Adrenal gland (tissue), 12 donors: ENCODE measurements around the gene SOCS7. TPM values are rescaled to one million over a fixed set of nuclear protein-coding genes. Genes with fewer than 3 reads are reported as not detected.
"Not testable (repeated sequence)": the region's sequence is repeated elsewhere in the genome, so short reads cannot be mapped to it uniquely, and the experiment has no call there.

Experiments
- DNase-seq, 7 donors: peaks; one replicate each; pipeline ENCODE4 v3.0.0-alpha.2; 2019 to 2020
- H3K27ac ChIP-seq, 5 donors: fragments of 200-600 bp; sonication (generic) in 4 of 5; 1 replicate in 3 of 5; 2 replicates in 2 of 5; pipeline versions ENCODE4 v1.5.1 to v1.8.0; 2016 to 2020; ENCODE audit warnings: mild to moderate bottlenecking in 1 of 5
- H3K27me3 ChIP-seq: fragments of 200-600 bp; 2 replicates; pipeline ENCODE4 v1.8.0; 2021
- H3K36me3 ChIP-seq, 2 donors: fragments of 200-600 bp; replicated peaks in 1 of 2; 1 replicate in 1 of 2; 2 replicates in 1 of 2; pipeline versions ENCODE4 v1.5.1 to v1.8.0; 2018 to 2022
- H3K4me1 ChIP-seq, 2 donors: fragments of 200-600 bp; replicated peaks in 1 of 2; 1 replicate in 1 of 2; 2 replicates in 1 of 2; pipeline versions ENCODE4 v1.5.1 to v1.8.0; 2018 to 2021
- H3K4me3 ChIP-seq, 4 donors: fragments of 200-600 bp; sonication (generic) in 3 of 4; one replicate each; pipeline ENCODE4 v1.5.1; 2016 to 2018
- H3K9me3 ChIP-seq, 3 donors: fragments of 200-600 bp; sonication (generic) in 1 of 3; replicated peaks in 1 of 3; 1 replicate in 2 of 3; 2 replicates in 1 of 3; pipeline versions ENCODE4 v1.5.1 to v1.8.0; 2016 to 2021
- POLR2A ChIP-seq, 2 donors: fragments of 450-650 bp; IDR thresholded peaks; one replicate each; pipeline ENCODE4 v1.6.1; 2017; ENCODE audit warnings: antibody characterized with exemption in 2 of 2, mild to moderate bottlenecking in 2 of 2, moderate library complexity in 1 of 2
- WGBS, 4 donors: extraction: QIAGEN DNeasy Blood & Tissue Kit in 2 of 4; methylation state at CpG; one replicate each; pipeline versions ENCODE4 v1.1.5 to v1.1.7; 2013 to 2017; 5-methylcytosine and 5-hydroxymethylcytosine counted together
- intact Hi-C, 2 donors: fragments of 100-400 bp; cut with DNase I; formaldehyde crosslinking; loops; one replicate each; pipeline versions ENCODE4 v1.14.1 to v1.15.0; 2022 to 2023
- polyA plus RNA-seq, 3 donors: library from polyadenylated mRNA; stranded (reverse); fragments of 200-250 nt in 2 of 3; fragments of 350-450 nt in 1 of 3; fragmentation: Illumina TruSeq in 1 of 3; extraction: RNeasy Lipid Tissue Mini Kit (QIAGEN cat#74804) in 1 of 3; gene quantifications; one replicate each; pipeline ENCODE4 v1.2.3, GENCODE V29; 2013 to 2014
- total RNA-seq, 9 donors: library from RNA; depleted of rRNA in 4 of 9; stranded (reverse); fragments of >200 nt in 4 of 9; fragments of 120-200 nt in 1 of 9; fragmentation: NEBNext Ultra II Directional in 1 of 9; extraction: Animal tissue kit (Norgen Biotek cat#: 25700) in 1 of 9; gene quantifications; one replicate each; pipeline versions ENCODE4 v1.1.0 to v1.2.4, GENCODE V29; 2013 to 2023
- TF ChIP-seq, protein P1 (sequence below), 6 experiments: fragments of 450-650 bp in 4 of 6; fragments of 200-600 bp in 2 of 6; sonication (generic) in 1 of 6; IDR thresholded peaks; 1 replicate in 5 of 6; 2 replicates in 1 of 6; pipeline versions ENCODE4 v1.5.1 to v1.8.0; 2016 to 2021; ENCODE audit warnings: antibody characterized with exemption in 6 of 6, mild to moderate bottlenecking in 2 of 6, moderate library complexity in 1 of 6
- donor health status: healthy with polysubstance abuse.
- donor health status: Bipolar disorder and iron deficiency.
- donor health status: DM: yes; HTN: yes; CAD: no.
- donor health status: DM: no; HTN: no; CAD: no.
- donor health status: DM: no; HTN: no; CAD: no.
- donor health status: DM: yes; HTN: yes; CAD: no.

The SOCS7 gene
- total and polyA plus RNA-seq, 12 donors = 2.7 to 51.3 (median 18.5) TPM

DNA sequence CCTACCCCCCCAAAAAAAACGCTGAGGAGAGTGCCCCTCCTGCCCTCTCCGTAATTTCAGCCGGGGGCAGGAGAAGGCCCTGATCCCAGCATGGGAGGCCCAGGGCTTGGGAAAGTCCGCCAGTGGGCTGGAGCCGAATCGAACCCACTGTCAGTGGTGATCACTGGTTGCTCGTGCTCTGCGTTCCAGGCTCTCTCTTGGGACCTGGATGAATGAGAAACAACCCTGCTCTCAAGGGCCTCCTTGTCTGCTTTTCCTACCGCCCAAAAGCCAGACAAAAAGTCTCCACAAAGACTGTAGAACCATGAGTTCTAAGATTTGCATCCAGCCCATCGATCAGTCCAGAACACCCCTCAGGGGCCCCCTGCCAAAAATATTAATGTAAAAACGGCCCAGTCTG lies 84.7 kb downstream of the SOCS7 start:
- no peaks in the 10 kb centered on the region for H3K9me3 ChIP-seq
- 53 to 73% (median 67%) methylated on average over 4 to 11 of the region's 11 CpGs for WGBS, 4 donors
- peaks cover 0 to 24% of the 10 kb centered on the region in 2 donors for H3K4me1 ChIP-seq
- DNase-seq = no peak
- no peak overlapping the region for H3K27ac ChIP-seq
- H3K36me3 ChIP-seq = no peaks in the 10 kb centered on the region
- no peak for TF ChIP-seq POLR2A (IDR thresholded peaks at IDR 0.05)
- TF ChIP-seq, protein P1, sequence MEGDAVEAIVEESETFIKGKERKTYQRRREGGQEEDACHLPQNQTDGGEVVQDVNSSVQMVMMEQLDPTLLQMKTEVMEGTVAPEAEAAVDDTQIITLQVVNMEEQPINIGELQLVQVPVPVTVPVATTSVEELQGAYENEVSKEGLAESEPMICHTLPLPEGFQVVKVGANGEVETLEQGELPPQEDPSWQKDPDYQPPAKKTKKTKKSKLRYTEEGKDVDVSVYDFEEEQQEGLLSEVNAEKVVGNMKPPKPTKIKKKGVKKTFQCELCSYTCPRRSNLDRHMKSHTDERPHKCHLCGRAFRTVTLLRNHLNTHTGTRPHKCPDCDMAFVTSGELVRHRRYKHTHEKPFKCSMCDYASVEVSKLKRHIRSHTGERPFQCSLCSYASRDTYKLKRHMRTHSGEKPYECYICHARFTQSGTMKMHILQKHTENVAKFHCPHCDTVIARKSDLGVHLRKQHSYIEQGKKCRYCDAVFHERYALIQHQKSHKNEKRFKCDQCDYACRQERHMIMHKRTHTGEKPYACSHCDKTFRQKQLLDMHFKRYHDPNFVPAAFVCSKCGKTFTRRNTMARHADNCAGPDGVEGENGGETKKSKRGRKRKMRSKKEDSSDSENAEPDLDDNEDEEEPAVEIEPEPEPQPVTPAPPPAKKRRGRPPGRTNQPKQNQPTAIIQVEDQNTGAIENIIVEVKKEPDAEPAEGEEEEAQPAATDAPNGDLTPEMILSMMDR (IDR thresholded peaks at IDR 0.05) = no peak
- H3K27me3 ChIP-seq = no peaks in the 10 kb centered on the region
- intact Hi-C loops = no loop called here
- no peak overlapping the region for H3K4me3 ChIP-seq

DNA sequence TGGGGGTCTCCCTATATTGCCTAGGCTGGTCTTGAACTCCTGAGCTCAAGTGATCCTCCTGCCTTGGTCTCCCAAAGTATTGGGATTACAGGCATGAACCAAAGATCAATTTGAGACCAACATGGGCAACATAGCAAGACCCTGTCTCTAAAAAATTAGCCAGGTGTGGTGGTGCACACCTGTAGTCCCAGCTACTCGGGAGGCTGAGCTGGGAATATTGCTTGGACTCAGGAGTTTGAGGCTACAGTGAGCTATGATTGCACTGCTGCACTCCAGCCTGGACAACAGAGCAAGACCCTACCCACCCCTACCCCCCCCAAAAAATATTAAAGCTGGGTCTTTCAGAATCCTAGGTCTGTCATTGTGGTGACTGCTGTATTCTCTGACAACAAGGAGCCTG lies 85.7 kb downstream of the SOCS7 start:
- intact Hi-C loops, H3K36me3 ChIP-seq, H3K27me3 ChIP-seq, H3K4me3 ChIP-seq, H3K9me3 ChIP-seq, H3K27ac ChIP-seq, DNase-seq: not testable (repeated sequence)
- H3K4me1 ChIP-seq = peaks cover 0 to 18% of the 10 kb centered on the region in 2 donors
- WGBS, 4 donors = 86 to 100% (median 97%) methylated on average over 1 of the region's 1 CpG; no CpG with 5 or more reads in 1 of the 4 donors

DNA sequence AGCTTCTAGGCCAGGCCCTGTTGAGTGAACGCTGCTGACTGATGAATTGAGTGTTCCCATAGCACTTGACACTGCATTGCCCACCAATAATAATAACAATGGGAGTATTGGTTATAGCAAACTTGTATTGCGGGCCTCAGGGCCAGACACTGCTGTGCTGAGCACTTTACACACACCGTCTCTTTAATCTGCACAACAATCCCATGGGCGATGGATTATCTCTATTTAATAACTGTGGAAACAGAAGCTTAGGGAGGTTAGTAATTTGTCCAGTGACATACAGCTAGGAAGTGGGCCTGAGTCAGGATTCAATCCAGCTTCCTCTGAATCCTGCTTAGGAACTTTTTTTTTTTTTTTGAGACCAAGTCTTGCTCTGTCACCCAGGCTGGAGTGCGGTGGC lies 87.8 kb downstream of the SOCS7 start:
- Histone ChIP-seq H3K4me3 (no peak overlapping the region), H3K4me1 (peaks cover 11 to 26% of the 10 kb centered on the region in 2 donors), H3K36me3 (no peaks in the 10 kb centered on the region), H3K27ac (no peak overlapping the region), H3K9me3 (no peaks in the 10 kb centered on the region), H3K27me3 (no peaks in the 10 kb centered on the region)
- intact Hi-C loops = no loop called here
- 85 to 96% (median 90%) methylated on average over 4 to 5 of the region's 5 CpGs for WGBS, 4 donors
- no peak for DNase-seq
- no peak for TF ChIP-seq POLR2A (IDR thresholded peaks at IDR 0.05)
- TF ChIP-seq, protein P1 (IDR thresholded peaks at IDR 0.05) = no peak

DNA sequence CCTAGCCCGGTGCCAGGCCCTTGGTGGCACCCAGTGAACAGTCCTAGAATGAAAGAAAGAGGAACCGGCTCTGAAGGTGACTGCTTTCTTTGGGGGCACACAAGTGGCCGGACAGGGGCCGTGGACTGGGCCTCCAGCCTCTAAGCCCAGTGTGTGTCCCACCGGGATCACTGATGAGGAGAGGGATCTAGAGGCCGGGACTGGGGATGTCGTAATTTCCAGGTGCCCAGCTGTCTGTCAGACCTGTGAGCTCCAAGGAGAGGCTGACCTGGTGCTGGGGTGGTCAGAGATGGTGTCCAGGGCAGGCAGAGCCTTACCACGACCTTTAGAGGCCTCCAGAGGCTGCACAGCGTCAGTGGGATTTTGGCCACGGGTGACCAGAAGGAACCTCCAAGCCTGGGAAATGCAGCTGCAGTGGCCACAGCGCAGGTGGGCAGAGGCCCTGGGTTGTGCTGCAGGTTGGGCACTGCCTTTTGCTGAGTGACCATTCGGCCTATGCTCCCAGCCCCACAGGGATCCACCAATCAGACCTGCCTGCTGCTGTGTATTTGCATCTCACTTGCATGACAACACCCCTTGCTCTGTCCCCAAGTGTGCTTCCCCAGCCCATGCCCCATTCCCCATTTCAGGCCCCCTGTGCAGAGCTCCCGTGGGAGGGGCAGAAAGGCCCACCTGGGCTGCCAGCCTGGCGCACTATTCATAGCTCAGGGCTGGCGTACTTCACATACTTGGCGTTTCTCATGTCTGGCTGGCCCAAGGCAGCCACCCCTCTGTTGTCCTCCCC lies 89.2 kb downstream of the SOCS7 start:
- H3K9me3 ChIP-seq = no peaks in the 10 kb centered on the region
- H3K4me1 ChIP-seq = peaks cover 12 to 20% of the 10 kb centered on the region in 2 donors
- no peak for DNase-seq
- H3K27me3 ChIP-seq = no peaks in the 10 kb centered on the region
- no peak overlapping the region for H3K4me3 ChIP-seq
- intact Hi-C loops = loop anchor here in 1 of 2 donors (5.0 kb wide), 1 partner anchor 46 kb away; no protein-coding TSS in a partner anchor
- TF ChIP-seq POLR2A (IDR thresholded peaks at IDR 0.05) = no peak
- TF ChIP-seq, protein P1 (IDR thresholded peaks at IDR 0.05) = no peak
- 80 to 83% (median 81%) methylated on average over 5 to 16 of the region's 16 CpGs for WGBS, 4 donors
- H3K36me3 ChIP-seq = no peaks in the 10 kb centered on the region
- no peak overlapping the region for H3K27ac ChIP-seq
